HCT116 (cell line): ENCODE results near the gene LAD1. TPM values are rescaled to one million over a fixed set of nuclear protein-coding genes. Genes with fewer than 3 reads are reported as not detected.

Source experiments
- ATAC-seq: fragments of 200-7000 bp; cut with Tn5 transposase; 2 replicates; pipeline ENCODE4 v1.9.1; 2020; ENCODE audit warnings: mild to moderate bottlenecking, moderate library complexity
- BruUV-seq: library from RNA; stranded (reverse); fragments of 400-500 nt; replicated peaks from 2 replicates; lab custom pipeline; 2021; lab: Mats Ljungman, UMichigan
- CTCF ChIA-PET: fragments of 300-600 bp; sonication (Branson Sonifier 250); formaldehyde crosslinking; loops from one replicate; lab custom pipeline; 2021; ENCODE audit warnings: antibody characterized with exemption; lab: Charles Lee
- POLR2A ChIA-PET: fragments of 300-600, 350-600 bp; sonication (Branson Sonifier 250); formaldehyde crosslinking; loops from one replicate; lab custom pipeline; 2021; ENCODE audit warnings: antibody characterized with exemption; lab: Charles Lee
- RAD21 ChIA-PET, 2 experiments: fragments of 300-600 bp; sonication (Branson Sonifier 250); formaldehyde crosslinking; loops; one replicate each; lab custom pipeline; 2023; ENCODE audit warnings: low total read pairs in 2 of 2; ENCODE audit not compliant: uncharacterized antibody in 2 of 2, unreplicated experiment in 2 of 2, low non-redundant PET in 1 of 2; lab: Charles Lee
- DNase-seq: peaks from one replicate; pipeline ENCODE4 v3.0.0-alpha.2; 2010; ENCODE audit warnings: low read depth, low spot score
- H2AFZ ChIP-seq: fragments of 200-600 bp; shearing (Covaris generic), sonication (generic); 2 replicates; pipeline ENCODE4 v1.6.1; 2017; ENCODE audit warnings: low read depth, mixed run types, mixed read lengths, antibody characterized with exemption, low read length; ENCODE audit not compliant: poor library complexity, severe bottlenecking
- H3K27ac ChIP-seq: 2 replicates; pipeline ENCODE4 v1.5.1; 2012; ENCODE audit warnings: low read depth, low read length
- H3K27me3 ChIP-seq: fragments of 200-600 bp; sonication (generic); 2 replicates; pipeline ENCODE4 v1.6.1; 2016; ENCODE audit warnings: mixed run types, low read length, mixed read lengths; ENCODE audit not compliant: insufficient read depth
- H3K36me3 ChIP-seq, 2 experiments: fragments of 200-500 bp in 1 of 2; fragments of 200-600 bp in 1 of 2; sonication (Bioruptor generic) in 1 of 2; sonication (generic) in 1 of 2; 2 replicates each; pipeline versions ENCODE4 v1.5.1 to v1.6.1; 2014 to 2016; ENCODE audit warnings: low read length in 2 of 2, inconsistent platforms in 1 of 2, mixed read lengths in 1 of 2, mixed run types in 1 of 2; ENCODE audit not compliant: insufficient read depth in 2 of 2, control insufficient read depth in 1 of 2
- H3K4me1 ChIP-seq, 2 experiments: fragments of 200-600 bp in 1 of 2; sonication (generic) in 1 of 2; 2 replicates each; pipeline versions ENCODE4 v1.5.1 to v1.6.1; 2012 to 2017; ENCODE audit warnings: low read length in 2 of 2, inconsistent platforms in 1 of 2, mild to moderate bottlenecking in 1 of 2, mixed read lengths in 1 of 2, mixed run types in 1 of 2, moderate library complexity in 1 of 2; ENCODE audit not compliant: insufficient read depth in 2 of 2, control insufficient read depth in 1 of 2
- H3K4me2 ChIP-seq: fragments of 200-600 bp; sonication (generic); 2 replicates; pipeline ENCODE4 v1.6.1; 2017; ENCODE audit warnings: mixed run types, low read length, mixed read lengths
- H3K4me3 ChIP-seq, 2 experiments: fragments of 200-600 bp in 1 of 2; sonication (generic) in 1 of 2; replicated peaks in 1 of 2; 2 replicates each; pipeline ENCODE4 v1.5.1; 2011 to 2016; ENCODE audit warnings: low read length in 2 of 2, control low read depth in 1 of 2, low read depth in 1 of 2, mild to moderate bottlenecking in 1 of 2, mixed read lengths in 1 of 2, mixed run types in 1 of 2
- H3K79me2 ChIP-seq: fragments of 200-600 bp; sonication (generic); 2 replicates; pipeline ENCODE4 v1.6.1; 2017; ENCODE audit warnings: mild to moderate bottlenecking, mixed run types, low read length, moderate library complexity, mixed read lengths; ENCODE audit not compliant: insufficient read depth
- H3K9ac ChIP-seq: fragments of 200-600 bp; sonication (generic); 2 replicates; pipeline ENCODE4 v1.6.1; 2016; ENCODE audit warnings: low read length, mixed read lengths
- H3K9me2 ChIP-seq: fragments of 200-600 bp; sonication (generic), shearing (Covaris generic); 2 replicates; pipeline ENCODE4 v1.6.1; 2017; ENCODE audit warnings: mixed run types, mild to moderate bottlenecking, moderate library complexity; ENCODE audit not compliant: insufficient read depth
- H3K9me3 ChIP-seq, 2 experiments: fragments of 200-500 bp in 1 of 2; fragments of 200-600 bp in 1 of 2; sonication (Bioruptor generic) in 1 of 2; sonication (generic) in 1 of 2; 2 replicates each; pipeline ENCODE4 v1.6.1; 2014 to 2017; ENCODE audit warnings: low read length in 2 of 2, mixed read lengths in 2 of 2, inconsistent platforms in 1 of 2, low read depth in 1 of 2, mild to moderate bottlenecking in 1 of 2, mixed run types in 1 of 2, moderate library complexity in 1 of 2; ENCODE audit not compliant: control insufficient read depth in 1 of 2, insufficient read depth in 1 of 2
- H4K20me1 ChIP-seq: fragments of 200-600 bp; sonication (generic), shearing (Covaris generic); 2 replicates; pipeline ENCODE4 v1.6.1; 2017; ENCODE audit warnings: mixed run types, mild to moderate bottlenecking, moderate library complexity; ENCODE audit not compliant: insufficient read depth
- CEBPB ChIP-seq: IDR thresholded peaks from 2 replicates; pipeline ENCODE4 v1.6.1; 2012; ENCODE audit warnings: low read depth
- EGR1 ChIP-seq: IDR thresholded peaks from 2 replicates; pipeline ENCODE4 v1.6.1; 2012; ENCODE audit warnings: low read depth
- FOSL1 ChIP-seq: IDR thresholded peaks from 2 replicates; pipeline ENCODE4 v1.6.1; 2012; ENCODE audit warnings: low read depth
- POLR2A ChIP-seq: IDR thresholded peaks from 2 replicates; pipeline ENCODE4 v1.7.0; 2011; ENCODE audit warnings: borderline replicate concordance; ENCODE audit not compliant: insufficient read depth, insufficient read length; ENCODE audit errors: extremely low read depth
- RAD21 ChIP-seq: IDR thresholded peaks from 2 replicates; pipeline ENCODE4 v1.6.1; 2012; ENCODE audit warnings: low read depth, mild to moderate bottlenecking
- REST ChIP-seq: IDR thresholded peaks from 2 replicates; pipeline ENCODE4 v1.6.1; 2012; ENCODE audit warnings: low read depth
- TCF7L2 ChIP-seq: IDR thresholded peaks from 2 replicates; pipeline ENCODE4 v1.7.0; 2011; ENCODE audit warnings: borderline replicate concordance, inconsistent platforms; ENCODE audit not compliant: insufficient read depth, insufficient read length; ENCODE audit errors: extremely low read depth
- intact Hi-C: fragments of 100-400 bp; cut with micrococcal nuclease; formaldehyde crosslinking; loops from 2 replicates; pipeline ENCODE4 v1.10.0; 2022
- total RNA-seq: library from RNA; stranded (reverse); gene quantifications from one replicate; pipeline ENCODE4 v1.2.1, GENCODE V29; 2021; ENCODE audit not compliant: unreplicated experiment
- TF ChIP-seq, protein P1 (sequence below), 3 experiments: fragments of 200-600 bp in 1 of 3; sonication (generic) in 1 of 3; IDR thresholded peaks in 2 of 3; conservative IDR thresholded peaks in 1 of 3; 2 replicates each; pipeline ENCODE4 v1.5.1; 2012 to 2017; ENCODE audit warnings: low read depth in 2 of 3, low read length in 2 of 3, antibody characterized with exemption in 1 of 3, borderline replicate concordance in 1 of 3, control low read depth in 1 of 3, mild to moderate bottlenecking in 1 of 3, mixed read lengths in 1 of 3, mixed run types in 1 of 3, moderate library complexity in 1 of 3; ENCODE audit not compliant: insufficient read depth in 1 of 3

LAD1 gene
- total RNA-seq, 1 experiment from 2014 or later, result 56.1 TPM

- ChIA-PET RAD21 (no interaction called here), POLR2A (no interaction called here)
- peaks cover 24 to 53% of the 10 kb centered on the region in 2 experiments for H3K4me1 ChIP-seq
- H3K4me3 ChIP-seq, result no peak overlapping the region
- intact Hi-C loops, result no loop called here
- DNase-seq, result no peak
- H3K79me2 ChIP-seq, result peaks cover 95% of the 10 kb centered on the region
- no peaks in the 10 kb centered on the region for H3K27me3 ChIP-seq
- no peak for TF ChIP-seq TCF7L2
- TF ChIP-seq, all 23 proteins: peak for 0
- no peaks in the 10 kb centered on the region for H3K9me2 ChIP-seq
- no peak overlapping the region for H3K27ac ChIP-seq
- CTCF ChIA-PET, result interaction anchor here (1.1 to 1.6 kb wide), 2 partner anchors 9 to 18 kb away, joined by 3 read pairs; no protein-coding TSS in a partner anchor
- no peak overlapping the region for H2AFZ ChIP-seq
- BruUV-seq, result no TSS peak
- H3K9me3 ChIP-seq, result no peaks in the 10 kb centered on the region
- H4K20me1 ChIP-seq, result no peaks in the 10 kb centered on the region
- no peak overlapping the region for H3K9ac ChIP-seq
- no peaks in the 10 kb centered on the region for H3K36me3 ChIP-seq
- H3K4me2 ChIP-seq, result no peak overlapping the region
- ATAC-seq, result no peak
Measured at GRCh38 chr1:201394591-201394990, 4.5 kb downstream of the LAD1 start.

DNA sequence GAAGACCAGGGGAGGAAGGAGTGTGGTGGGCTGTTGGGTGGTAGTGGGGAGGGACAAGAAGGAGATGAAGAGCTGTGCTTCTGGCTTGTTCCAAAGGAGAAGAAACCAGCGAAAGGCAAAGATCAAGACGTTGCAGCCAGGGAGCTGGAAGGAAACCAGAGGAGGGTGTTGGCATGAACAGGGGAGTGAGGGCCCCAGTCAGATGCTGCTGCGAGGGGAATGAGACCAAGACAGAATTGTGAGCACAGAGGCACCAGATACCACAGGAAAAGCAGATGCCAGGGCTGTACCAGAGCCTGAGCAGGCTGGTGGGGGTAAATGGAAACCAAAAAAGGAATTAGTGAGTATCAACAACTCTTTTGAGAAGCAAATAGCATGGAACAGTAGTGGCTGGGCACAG, 6.0 kb downstream of the LAD1 start:
- intact Hi-C loops, result no loop called here
- ChIA-PET POLR2A (no interaction called here), CTCF (interaction anchor here (1.6 kb wide), 1 partner anchor 7 kb away, joined by 3 read pairs; no protein-coding TSS in a partner anchor)
- no peak overlapping the region for H3K9ac ChIP-seq
- ATAC-seq (no peak), DNase-seq (no peak)
- no TSS peak for BruUV-seq
- no peaks in the 10 kb centered on the region for H3K9me3 ChIP-seq
- H2AFZ ChIP-seq, result no peak overlapping the region
- no peaks in the 10 kb centered on the region for H4K20me1 ChIP-seq
- peaks cover 22 to 46% of the 10 kb centered on the region in 2 experiments for H3K4me1 ChIP-seq
- H3K79me2 ChIP-seq, result peaks cover 85% of the 10 kb centered on the region
- no peak overlapping the region for H3K4me2 ChIP-seq
- no peaks in the 10 kb centered on the region for H3K27me3 ChIP-seq
- H3K36me3 ChIP-seq, result peaks cover under 1 to 6% of the 10 kb centered on the region in 2 experiments; a peak in 2 of 4 replicates
- H3K9me2 ChIP-seq, result no peaks in the 10 kb centered on the region
- H3K4me3 ChIP-seq, result no peak overlapping the region
- H3K27ac ChIP-seq, result no peak overlapping the region
- TF ChIP-seq TCF7L2 (no peak), EGR1 (no peak), POLR2A (no peak), REST (no peak), RAD21 (no peak), CEBPB (no peak), FOSL1 (no peak)
- TF ChIP-seq, protein P1, sequence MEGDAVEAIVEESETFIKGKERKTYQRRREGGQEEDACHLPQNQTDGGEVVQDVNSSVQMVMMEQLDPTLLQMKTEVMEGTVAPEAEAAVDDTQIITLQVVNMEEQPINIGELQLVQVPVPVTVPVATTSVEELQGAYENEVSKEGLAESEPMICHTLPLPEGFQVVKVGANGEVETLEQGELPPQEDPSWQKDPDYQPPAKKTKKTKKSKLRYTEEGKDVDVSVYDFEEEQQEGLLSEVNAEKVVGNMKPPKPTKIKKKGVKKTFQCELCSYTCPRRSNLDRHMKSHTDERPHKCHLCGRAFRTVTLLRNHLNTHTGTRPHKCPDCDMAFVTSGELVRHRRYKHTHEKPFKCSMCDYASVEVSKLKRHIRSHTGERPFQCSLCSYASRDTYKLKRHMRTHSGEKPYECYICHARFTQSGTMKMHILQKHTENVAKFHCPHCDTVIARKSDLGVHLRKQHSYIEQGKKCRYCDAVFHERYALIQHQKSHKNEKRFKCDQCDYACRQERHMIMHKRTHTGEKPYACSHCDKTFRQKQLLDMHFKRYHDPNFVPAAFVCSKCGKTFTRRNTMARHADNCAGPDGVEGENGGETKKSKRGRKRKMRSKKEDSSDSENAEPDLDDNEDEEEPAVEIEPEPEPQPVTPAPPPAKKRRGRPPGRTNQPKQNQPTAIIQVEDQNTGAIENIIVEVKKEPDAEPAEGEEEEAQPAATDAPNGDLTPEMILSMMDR (IDR thresholded peaks at IDR 0.05 in 2 of 3, conservative IDR thresholded peaks at IDR 0.05 in 1 of 3; ENCODE audit: borderline replicate concordance in 1 of 3, insufficient read depth in 1 of 3, low read depth in 2 of 3, low read length in 2 of 3), result no peak
- TF ChIP-seq, all 23 proteins: peak for 0
- RAD21 ChIA-PET, result no interaction called here
